SU-DHL-6 (cell line): ENCODE measurements around the gene ZXDC.

Experiments used
- EZH2phosphoT487 ChIP-seq: fragments of 200-600 bp; sonication (generic), shearing (Covaris generic); conservative IDR thresholded peaks from 2 replicates; pipeline ENCODE4 v1.6.1; 2018; ENCODE audit warnings: mild to moderate bottlenecking, antibody characterized with exemption, low read length, moderate library complexity, mixed read lengths
- TF ChIP-seq, protein P1 (sequence below): fragments of 200-600 bp; sonication (generic); IDR thresholded peaks from one replicate; pipeline ENCODE4 v1.5.1; 2017; ENCODE audit warnings: antibody characterized with exemption, mild to moderate bottlenecking, low read length, moderate library complexity; ENCODE audit not compliant: insufficient read depth, poor library complexity, severe bottlenecking

DNA sequence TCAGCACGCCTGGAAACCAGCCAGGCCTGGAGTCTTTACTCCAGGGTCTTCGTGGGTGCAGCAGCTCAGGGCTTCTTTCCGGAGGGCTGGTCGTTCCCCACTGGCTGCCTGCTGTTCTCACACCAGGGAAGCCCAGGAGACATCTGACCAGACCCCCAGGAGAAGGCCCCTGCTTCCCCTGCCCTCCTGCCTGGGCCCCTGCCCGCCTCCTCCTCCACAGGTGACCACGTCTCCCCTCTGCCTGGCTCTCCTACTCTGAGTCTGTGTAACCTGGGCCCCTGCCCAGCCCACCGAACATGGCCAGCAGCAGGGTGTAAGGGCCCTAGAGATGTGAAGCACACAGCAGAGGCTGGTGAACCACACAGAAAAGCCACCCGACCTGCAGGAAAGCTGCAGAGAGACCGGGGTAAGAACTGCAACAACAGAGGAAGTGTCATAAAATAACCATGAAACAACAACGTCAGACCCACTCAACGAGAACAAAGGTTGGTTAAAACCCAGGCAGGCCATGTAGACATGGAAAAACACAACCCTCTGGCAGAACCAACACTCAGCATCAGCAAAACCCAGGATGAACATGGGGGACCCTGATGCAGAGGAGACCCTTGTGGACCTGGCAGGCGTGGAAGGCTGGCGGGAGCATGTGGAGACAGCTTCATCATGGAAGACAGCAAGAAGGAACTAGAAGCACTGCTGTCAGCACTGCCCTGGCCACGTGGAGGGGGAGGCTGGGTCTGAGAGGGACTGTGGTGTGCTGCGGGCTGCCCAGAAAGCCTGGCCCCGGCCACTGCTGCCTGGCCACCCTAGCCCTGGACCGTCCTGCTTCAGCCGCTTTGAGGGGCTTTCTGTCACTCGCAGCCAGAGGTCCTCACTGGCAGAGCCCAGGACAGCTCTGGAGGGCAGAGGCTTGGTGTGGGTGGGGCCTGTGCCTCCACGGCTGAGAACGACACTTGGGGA lies 21.5 kb upstream of the ZXDC start:
- TF ChIP-seq, protein P1, sequence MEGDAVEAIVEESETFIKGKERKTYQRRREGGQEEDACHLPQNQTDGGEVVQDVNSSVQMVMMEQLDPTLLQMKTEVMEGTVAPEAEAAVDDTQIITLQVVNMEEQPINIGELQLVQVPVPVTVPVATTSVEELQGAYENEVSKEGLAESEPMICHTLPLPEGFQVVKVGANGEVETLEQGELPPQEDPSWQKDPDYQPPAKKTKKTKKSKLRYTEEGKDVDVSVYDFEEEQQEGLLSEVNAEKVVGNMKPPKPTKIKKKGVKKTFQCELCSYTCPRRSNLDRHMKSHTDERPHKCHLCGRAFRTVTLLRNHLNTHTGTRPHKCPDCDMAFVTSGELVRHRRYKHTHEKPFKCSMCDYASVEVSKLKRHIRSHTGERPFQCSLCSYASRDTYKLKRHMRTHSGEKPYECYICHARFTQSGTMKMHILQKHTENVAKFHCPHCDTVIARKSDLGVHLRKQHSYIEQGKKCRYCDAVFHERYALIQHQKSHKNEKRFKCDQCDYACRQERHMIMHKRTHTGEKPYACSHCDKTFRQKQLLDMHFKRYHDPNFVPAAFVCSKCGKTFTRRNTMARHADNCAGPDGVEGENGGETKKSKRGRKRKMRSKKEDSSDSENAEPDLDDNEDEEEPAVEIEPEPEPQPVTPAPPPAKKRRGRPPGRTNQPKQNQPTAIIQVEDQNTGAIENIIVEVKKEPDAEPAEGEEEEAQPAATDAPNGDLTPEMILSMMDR: no peak
- TF ChIP-seq EZH2phosphoT487: no peak
